SU-DHL-6 (cell line): ENCODE results near the gene NPFFR1.

Experiments
- EZH2phosphoT487 ChIP-seq: fragments of 200-600 bp; sonication (generic), shearing (Covaris generic); conservative IDR thresholded peaks from 2 replicates; pipeline ENCODE4 v1.6.1; 2018; ENCODE audit warnings: mild to moderate bottlenecking, antibody characterized with exemption, low read length, moderate library complexity, mixed read lengths
- TF ChIP-seq, protein P1 (sequence below): fragments of 200-600 bp; sonication (generic); IDR thresholded peaks from one replicate; pipeline ENCODE4 v1.5.1; 2017; ENCODE audit warnings: antibody characterized with exemption, mild to moderate bottlenecking, low read length, moderate library complexity; ENCODE audit not compliant: insufficient read depth, poor library complexity, severe bottlenecking

DNA sequence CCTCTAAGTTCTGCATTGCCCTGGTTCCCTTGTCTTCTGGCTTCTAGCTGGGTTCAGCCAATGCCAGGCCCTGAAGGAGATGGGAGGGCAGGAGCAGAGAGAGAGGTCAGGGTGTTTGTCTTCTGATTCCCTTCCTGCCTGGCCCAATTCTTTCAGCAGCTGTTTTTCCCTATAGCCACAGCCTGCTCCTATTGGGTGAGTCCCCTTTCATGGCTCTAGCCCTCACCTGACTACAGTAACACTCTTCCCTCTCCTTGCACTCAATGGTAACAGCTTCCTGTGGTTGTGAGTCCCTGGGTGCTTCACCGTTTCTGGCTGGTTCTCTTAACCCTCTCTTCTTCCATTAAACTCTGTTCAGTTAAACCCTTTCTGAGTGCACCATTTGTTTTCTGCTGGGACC is 17.1 kb downstream of the NPFFR1 start:
- TF ChIP-seq EZH2phosphoT487, result no peak
- TF ChIP-seq, protein P1, sequence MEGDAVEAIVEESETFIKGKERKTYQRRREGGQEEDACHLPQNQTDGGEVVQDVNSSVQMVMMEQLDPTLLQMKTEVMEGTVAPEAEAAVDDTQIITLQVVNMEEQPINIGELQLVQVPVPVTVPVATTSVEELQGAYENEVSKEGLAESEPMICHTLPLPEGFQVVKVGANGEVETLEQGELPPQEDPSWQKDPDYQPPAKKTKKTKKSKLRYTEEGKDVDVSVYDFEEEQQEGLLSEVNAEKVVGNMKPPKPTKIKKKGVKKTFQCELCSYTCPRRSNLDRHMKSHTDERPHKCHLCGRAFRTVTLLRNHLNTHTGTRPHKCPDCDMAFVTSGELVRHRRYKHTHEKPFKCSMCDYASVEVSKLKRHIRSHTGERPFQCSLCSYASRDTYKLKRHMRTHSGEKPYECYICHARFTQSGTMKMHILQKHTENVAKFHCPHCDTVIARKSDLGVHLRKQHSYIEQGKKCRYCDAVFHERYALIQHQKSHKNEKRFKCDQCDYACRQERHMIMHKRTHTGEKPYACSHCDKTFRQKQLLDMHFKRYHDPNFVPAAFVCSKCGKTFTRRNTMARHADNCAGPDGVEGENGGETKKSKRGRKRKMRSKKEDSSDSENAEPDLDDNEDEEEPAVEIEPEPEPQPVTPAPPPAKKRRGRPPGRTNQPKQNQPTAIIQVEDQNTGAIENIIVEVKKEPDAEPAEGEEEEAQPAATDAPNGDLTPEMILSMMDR, result no peak
